ENCODE measurements around the gene SVEP1. TPM values are rescaled to one million over a fixed set of nuclear protein-coding genes. Genes with fewer than 3 reads are reported as not detected.

The SVEP1 gene
- total RNA-seq, 1 donor from 2014 or later, result 0.35 TPM

DNA sequence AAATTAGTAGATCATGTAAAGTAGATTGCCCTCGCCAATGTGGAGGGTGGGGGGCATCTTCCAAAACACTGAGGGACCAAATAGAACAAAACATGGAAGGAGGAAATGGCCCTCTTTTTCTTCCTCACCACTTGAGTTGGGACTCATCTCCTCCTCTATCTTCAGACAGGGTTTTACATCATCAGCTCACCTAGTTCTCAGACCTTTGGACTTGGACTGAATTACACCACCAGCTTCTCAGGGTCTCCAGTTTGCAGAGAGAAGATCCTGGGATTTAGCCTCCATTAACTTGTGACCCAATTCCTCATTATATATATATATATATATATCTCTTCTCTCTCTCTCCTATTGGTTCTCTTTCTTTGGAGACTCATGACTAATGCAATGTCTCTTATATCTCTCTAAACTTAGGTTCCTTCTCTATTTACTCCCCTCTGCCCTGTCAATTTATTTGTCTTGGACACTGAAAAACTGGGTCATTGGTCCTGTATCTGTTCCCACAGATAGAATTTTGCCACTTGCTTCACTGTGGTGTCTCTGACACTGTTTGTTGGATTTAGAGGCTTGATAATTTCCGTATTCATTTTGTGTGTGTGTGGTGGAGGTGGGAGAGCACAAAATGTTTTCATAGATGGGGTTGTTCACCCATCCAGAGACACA lies 187.6 kb downstream of the SVEP1 start:
- no peak overlapping the region for H3K4me3 ChIP-seq (ENCODE audit: low read depth, low read length)
- DNase-seq (ENCODE audit: low read depth), result no peak
- TF ChIP-seq, protein P1, sequence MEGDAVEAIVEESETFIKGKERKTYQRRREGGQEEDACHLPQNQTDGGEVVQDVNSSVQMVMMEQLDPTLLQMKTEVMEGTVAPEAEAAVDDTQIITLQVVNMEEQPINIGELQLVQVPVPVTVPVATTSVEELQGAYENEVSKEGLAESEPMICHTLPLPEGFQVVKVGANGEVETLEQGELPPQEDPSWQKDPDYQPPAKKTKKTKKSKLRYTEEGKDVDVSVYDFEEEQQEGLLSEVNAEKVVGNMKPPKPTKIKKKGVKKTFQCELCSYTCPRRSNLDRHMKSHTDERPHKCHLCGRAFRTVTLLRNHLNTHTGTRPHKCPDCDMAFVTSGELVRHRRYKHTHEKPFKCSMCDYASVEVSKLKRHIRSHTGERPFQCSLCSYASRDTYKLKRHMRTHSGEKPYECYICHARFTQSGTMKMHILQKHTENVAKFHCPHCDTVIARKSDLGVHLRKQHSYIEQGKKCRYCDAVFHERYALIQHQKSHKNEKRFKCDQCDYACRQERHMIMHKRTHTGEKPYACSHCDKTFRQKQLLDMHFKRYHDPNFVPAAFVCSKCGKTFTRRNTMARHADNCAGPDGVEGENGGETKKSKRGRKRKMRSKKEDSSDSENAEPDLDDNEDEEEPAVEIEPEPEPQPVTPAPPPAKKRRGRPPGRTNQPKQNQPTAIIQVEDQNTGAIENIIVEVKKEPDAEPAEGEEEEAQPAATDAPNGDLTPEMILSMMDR (conservative IDR thresholded peaks at IDR 0.05; ENCODE audit: low read depth, low read length), result no peak

DNA sequence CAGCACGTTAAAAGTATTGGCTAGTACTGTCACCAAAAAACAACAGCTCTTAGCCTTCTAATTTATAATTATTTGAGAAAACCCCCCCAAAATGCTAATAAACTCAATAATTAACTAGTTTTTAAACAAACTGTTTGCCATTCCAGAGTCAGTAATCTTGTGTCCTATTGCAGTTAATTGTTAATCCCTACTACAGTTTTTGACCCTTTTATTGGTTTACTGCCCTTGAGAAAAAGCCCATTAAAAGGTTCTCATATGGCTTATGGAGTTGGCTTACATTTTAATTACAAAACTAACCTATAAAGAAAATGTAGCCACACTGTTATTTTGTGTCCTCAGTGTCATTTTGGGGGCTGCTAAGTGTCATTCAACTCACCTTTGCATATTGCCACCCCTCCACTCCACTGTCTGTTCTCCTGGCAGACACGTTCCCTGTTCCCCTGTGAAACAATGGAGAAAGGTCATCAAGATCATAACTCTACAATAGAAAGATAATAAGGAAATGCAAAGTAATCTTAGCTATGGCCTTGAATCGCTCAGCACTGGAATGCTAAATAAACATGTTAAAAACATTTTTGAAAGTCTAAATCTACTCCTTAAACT lies 190.3 kb downstream of the SVEP1 start:
- TF ChIP-seq, protein P1 (conservative IDR thresholded peaks at IDR 0.05; ENCODE audit: low read depth, low read length), result no peak
- H3K4me3 ChIP-seq (ENCODE audit: low read depth, low read length), result no peak overlapping the region
- no peak for DNase-seq (ENCODE audit: low read depth)

DNA sequence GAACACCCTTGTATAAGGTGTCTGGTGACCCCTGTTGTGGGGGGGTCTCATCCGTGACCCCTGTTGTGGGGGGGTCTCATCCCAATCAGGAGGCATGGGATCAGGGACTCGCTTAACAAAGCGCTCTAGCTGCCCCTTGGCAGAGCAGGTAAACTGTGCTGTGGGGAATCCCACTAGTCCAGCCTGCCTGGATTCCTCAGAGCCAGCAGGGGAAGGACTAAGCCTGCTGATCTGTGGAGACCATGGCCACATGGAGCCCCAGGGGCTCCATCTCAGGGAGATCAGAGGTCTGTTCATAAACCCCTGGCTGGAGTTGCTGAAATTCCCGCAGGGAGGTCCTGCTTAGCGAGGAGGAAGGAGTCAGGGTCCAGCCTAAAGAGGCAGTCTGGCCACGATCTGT lies 196.1 kb downstream of the SVEP1 start:
- H3K4me3 ChIP-seq (ENCODE audit: low read depth, low read length), result no peak overlapping the region
- TF ChIP-seq, protein P1 (conservative IDR thresholded peaks at IDR 0.05; ENCODE audit: low read depth, low read length), result no peak
- no peak for DNase-seq (ENCODE audit: low read depth)

DNA sequence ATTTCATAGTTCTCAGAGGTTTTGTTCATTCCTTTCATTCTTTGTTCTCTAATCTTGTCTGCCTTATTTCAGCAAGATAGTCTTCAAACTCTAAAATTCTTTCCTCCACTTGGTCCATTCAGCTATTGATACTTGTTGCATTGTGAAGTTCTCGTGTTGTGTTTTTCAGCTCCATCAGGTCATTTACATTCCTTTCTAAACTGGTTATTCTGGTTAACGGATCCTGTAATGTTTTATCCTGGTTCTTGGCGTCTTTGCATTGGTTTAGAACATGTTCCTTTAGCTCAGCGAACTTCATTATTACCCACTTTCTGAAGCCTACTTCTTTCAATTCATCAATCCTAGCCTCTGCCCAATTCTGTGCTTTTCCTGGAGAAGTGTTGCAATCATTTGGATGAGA lies 196.8 kb downstream of the SVEP1 start:
- TF ChIP-seq, protein P1 (conservative IDR thresholded peaks at IDR 0.05; ENCODE audit: low read depth, low read length), result no peak
- DNase-seq (ENCODE audit: low read depth), result no peak
- no peak overlapping the region for H3K4me3 ChIP-seq (ENCODE audit: low read depth, low read length)

DNA sequence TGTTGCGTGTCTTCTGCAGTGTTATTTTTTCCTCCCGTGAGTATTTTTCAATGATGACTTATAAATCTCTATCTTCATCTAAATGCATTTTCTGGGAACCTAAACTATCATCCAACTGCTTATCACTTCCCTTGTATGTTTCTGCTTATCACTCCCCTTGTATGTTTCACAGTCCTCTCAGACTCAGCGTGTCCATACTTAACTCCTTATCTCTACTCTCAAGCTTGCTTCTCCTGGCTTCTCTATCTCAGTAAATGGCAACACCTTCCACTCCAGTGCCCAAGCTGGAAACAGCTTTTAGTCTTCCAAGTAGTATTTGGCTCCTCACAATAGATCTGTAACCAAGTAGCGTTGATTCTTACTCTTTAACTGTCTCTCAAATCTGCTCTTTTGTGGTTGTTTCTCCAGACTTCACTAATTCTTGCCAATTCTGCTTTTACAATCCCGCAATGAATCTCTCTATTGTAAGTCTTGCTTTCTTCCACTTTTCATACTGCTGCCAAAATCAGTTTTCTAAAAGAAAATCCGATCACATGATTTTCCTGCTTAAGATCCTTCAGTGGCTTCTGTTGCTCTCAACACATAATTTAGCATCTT lies 208.0 kb downstream of the SVEP1 start:
- no peak for DNase-seq (ENCODE audit: low read depth)
- TF ChIP-seq, protein P1 (conservative IDR thresholded peaks at IDR 0.05; ENCODE audit: low read depth, low read length), result no peak
- H3K4me3 ChIP-seq (ENCODE audit: low read depth, low read length), result no peak overlapping the region

DNA sequence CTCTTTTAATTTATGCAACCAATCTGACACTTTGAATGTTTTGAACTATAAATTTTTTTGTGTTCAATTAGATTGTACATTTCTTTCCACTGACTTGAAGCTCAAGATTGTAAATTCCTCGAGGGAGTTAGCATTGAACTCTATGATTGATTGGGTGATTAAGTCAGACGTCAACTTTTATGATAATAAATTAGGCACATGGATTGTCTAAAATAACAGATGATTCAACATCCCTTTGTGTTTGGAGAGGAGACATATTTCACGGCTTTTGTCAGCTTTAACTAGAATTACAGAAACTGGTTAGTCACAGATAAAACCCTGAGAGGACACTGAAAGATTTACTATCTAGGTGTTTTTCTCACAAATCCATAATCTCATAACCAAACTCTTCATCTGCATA lies 209.2 kb downstream of the SVEP1 start:
- DNase-seq (ENCODE audit: low read depth), result no peak
- no peak overlapping the region for H3K4me3 ChIP-seq (ENCODE audit: low read depth, low read length)

More for the DNA sequence above, 209.2 kb downstream of the SVEP1 start:
- TF ChIP-seq, protein P1 (conservative IDR thresholded peaks at IDR 0.05; ENCODE audit: low read depth, low read length), result no peak

Data from epithelial cell of proximal tubule (primary cell).